Renal pelvis (tissue), 4 donors: Measurements from ENCODE around the gene SLC29A2. TPM values are rescaled to one million over a fixed set of nuclear protein-coding genes. Genes with fewer than 3 reads are reported as not detected.
"Not testable (repeated sequence)": the region's sequence is repeated elsewhere in the genome, so short reads cannot be mapped to it uniquely, and the experiment has no call there.

Experiments
- DNase-seq: peaks from one replicate; pipeline ENCODE4 v3.0.0-alpha.2; 2013
- polyA plus RNA-seq, 3 donors: library from polyadenylated mRNA; unstranded; fragments of 120-200 nt; gene quantifications; one replicate each; pipeline ENCODE4 v1.2.1, GENCODE V29; 2013; ENCODE audit not compliant: insufficient read length in 3 of 3

SLC29A2 gene
- polyA plus RNA-seq, 3 donors, result 22.9 to 27.8 (median 26.7) TPM

DNA sequence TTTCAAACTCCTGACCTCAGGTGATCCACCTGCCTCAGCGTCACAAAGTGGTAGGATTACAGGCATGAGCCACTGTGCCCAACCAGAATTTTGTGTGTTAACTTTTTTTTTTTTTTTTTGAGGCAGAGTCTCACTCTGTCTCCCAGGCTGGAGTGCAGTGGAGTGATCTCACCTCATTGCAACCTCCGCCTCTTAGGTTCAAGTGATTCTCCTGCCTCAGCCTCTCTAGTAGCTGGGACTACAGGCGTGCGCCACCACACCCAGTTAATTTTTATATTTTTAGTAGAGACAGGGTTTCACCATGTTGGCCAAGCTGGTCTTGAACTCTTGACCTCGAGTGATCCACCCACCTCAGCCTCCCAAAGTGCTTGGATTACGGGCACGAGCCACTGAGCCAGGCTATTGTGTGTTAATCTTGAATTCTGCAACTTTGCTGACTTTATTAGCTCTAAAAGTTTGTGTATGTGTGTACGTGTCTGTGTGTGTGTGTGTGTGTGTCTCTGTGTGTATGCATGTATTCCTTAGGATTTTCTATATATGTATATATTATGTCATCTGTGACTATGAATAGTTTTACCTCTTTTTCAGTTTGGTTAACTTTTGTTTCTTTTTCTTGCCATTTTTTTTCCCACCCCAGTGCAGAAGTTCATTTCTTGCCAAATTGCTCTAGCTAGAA, 20.9 kb downstream of the SLC29A2 start:
- DNase-seq, result not testable (repeated sequence)

DNA sequence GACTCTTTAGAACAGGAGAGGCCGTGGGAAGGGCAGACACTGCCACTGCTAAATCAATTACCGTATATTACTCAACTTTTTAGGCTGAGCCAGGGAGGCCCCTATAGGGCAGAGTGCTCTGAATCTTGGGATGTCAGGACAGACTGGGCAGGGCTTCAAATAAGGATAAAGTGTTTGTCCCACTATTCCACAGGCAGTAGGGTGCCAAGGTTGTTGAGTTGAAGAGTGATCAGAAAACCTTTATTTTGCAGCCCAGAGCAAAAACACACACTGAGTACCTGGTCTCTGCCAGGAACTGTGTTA, 22.5 kb downstream of the SLC29A2 start:
- DNase-seq, result no peak

DNA sequence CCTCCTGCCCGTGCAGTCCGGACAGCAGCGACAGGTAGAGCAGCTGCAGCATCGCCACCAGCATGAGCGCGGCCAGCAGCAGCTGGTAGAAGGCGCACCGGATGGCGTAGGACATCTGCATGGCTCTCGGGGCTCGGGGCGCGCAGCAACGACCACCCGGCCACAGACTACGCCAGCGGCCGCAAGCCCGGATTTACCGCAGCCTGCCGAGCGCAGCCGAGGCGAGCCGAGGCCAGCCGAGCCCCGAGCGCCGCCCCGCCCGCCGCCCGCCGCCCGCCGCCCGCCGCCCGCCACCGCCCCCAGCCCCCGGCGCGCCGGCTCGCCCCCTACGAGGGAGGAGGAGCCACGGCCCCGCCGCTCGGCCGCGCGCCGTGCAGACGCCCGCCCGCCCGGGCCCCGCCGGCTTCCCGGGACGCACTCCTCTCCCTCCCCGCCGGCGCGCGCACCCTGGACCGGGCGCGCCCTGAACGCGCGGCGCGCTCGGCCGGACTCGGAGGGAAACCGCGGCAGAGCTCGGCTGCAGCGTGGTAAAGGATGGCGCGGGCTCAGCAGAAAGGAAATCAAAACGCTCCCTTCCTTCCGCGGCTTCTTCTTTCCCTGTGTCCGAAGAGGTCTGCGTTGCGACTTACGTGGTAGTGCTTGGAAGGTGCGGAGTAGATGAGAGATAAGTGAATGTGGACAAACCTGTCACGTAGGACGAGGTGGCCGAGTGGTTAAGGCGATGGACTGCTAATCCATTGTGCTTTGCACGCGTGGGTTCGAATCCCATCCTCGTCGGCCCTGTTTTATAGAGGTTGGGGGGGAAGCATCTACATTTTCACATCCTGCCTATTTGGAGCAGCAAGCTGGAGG, 23.9 kb downstream of the SLC29A2 start, which contains the start of gene B4GAT1:
B4GAT1 (minus strand) TSS at position 205 of the 852 bp plus-strand sequence; CDS start at position 121, 84 bp downstream.
- peak; percentile 92 for DNase-seq

DNA sequence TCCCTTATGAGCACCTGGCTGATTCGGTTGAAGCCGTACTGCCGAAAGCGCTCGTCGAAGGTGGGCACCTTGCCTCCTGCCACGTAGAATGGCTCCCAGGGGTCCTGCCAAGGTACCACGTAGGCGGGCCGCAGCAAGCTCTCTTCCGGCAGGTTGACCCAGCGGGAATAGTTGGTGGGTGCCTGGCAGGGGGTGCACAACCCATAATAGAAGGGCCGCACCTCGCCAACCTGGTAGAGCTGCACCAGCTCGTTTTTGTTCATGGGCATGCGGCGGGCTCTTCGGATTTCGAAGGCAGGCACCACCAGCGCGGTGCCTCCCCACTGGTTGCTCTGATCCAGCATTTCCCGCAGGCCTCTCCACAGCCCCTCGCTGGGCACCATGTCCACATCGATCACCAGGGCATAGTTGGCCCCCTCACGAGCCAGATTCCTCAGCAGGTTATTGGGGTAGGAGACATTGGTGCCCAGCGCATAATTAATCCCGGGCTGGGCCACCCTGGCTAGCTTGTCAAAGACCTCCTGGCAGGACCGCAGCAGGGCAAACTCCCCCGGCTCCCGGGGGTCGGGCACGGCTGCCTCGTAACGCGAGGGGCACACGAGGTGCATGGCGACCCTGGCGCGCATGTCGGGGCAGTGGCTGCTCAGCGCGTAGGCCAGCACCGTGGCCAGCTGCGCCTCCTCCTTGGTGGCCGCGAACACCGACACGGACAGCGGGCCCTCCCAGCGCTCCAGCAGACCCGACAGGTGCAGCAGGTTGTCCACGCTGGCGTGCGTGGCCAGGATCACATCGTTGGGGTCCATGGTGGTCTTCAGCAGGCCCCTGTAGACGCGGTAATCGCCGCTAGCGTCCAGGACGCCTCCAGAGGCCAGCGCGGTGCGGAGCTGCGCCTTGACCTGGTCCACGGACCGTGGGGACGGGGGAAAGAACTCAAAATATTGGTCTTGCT, 24.8 kb downstream of the SLC29A2 start:
- DNase-seq, result no peak

DNA sequence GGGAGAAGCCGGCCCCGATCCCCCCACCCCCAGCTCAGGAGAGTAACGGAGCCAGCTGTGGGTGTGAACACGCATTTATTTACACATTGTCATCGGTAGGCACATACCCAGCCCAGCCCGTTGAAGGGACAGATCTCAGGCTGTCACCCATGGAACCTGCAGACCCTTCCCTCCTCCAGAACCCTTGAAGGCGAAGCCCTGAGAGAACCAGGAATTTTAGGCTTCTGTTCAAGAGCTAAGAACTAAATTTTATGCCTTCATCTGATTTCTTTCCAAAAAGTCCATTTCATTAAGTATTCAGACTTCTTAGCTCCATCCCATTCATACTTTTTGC, 26.3 kb downstream of the SLC29A2 start:
- no peak for DNase-seq

DNA sequence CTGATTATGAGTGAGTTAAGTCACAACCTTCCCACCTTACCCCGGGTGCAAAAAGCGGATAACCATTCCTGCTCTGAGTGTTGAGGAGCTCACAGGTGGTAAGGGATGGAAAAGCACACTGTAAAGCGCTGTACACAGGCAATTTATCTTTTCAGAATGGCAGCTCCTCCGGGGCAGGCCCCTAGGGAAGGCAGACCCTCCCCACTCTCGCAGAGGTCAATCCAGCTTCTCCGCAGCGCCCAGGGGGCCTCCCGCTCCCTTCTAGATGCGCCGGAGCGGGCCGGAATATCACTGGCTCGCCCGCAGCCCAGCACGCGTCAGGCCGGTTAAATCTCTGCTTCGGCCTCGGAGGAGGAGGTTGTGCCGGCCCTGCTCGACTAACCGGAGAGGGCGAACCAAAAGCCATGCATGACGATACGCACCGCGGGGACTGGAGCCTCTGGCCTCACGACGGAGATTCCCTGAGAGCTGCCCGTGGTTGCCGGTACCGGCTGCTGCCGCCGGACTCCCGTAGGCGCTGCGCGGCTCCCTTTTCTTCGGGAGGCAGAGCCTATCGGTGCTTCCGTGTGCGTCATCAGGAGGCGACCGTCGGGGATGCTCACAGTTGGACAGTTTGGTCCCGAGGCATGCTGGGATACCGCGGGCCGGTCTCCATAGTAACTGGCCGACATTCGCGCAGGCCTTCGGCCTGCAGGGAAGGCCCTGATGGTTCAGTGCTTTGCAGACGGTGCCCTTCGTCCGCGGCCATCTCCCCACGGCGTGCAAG, 26.8 kb downstream of the SLC29A2 start, which contains the start of gene BRMS1:
BRMS1 (minus strand) TSS at position 555 of the 766 bp plus-strand sequence. CDS start 2,870 bp downstream, outside the sequence.
- DNase-seq, result peak; percentile 97

DNA sequence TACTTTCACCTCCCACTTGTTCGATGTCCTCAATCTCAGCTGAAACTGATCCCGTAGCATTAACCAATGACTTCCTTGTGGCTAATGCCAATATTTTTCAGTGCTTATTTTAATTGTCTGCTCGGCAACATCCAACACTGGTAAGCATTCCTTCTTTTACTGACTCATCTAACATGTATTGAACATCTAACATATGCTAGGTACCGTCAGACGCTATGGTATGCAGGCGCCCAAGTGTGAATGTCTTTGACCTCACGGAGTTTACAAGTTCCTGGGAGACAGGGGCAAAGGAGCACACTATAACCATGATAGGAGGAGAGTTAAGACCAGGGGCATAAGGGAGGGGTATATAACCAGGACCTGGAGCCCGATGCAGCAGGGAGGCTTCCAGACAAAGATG, 28.4 kb downstream of the SLC29A2 start:
- no peak for DNase-seq

DNA sequence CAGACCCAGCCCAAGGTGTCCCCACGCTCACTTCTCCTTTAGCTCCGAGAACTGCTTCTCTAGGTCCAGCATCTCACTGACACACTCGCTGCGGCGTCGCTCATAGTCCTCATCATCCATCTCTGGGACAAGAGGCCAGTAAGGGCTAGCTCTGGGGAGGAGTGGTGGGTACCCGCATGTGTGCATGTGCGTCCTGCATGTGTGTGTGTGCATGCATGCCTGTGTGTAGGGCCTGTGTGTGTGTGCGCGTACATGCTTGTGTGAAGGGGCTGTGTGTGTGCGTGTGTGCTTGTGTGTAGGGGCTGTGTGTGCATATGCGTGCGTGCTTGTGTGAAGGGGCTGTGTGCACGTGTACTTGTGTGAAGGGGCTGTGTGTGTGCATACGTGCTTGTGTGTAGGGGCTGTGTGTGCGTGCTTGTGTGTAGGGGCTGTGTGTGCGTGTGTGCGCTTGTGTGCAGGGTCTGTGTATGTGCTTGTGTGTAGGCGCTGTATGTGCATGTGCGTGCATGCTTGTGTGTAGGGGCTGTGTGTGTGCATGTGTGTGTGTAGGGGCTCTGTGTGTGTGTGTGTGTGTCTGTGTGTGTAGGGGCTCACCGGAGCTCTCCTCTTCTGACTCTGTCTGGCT, 29.9 kb downstream of the SLC29A2 start:
- DNase-seq, result no peak

DNA sequence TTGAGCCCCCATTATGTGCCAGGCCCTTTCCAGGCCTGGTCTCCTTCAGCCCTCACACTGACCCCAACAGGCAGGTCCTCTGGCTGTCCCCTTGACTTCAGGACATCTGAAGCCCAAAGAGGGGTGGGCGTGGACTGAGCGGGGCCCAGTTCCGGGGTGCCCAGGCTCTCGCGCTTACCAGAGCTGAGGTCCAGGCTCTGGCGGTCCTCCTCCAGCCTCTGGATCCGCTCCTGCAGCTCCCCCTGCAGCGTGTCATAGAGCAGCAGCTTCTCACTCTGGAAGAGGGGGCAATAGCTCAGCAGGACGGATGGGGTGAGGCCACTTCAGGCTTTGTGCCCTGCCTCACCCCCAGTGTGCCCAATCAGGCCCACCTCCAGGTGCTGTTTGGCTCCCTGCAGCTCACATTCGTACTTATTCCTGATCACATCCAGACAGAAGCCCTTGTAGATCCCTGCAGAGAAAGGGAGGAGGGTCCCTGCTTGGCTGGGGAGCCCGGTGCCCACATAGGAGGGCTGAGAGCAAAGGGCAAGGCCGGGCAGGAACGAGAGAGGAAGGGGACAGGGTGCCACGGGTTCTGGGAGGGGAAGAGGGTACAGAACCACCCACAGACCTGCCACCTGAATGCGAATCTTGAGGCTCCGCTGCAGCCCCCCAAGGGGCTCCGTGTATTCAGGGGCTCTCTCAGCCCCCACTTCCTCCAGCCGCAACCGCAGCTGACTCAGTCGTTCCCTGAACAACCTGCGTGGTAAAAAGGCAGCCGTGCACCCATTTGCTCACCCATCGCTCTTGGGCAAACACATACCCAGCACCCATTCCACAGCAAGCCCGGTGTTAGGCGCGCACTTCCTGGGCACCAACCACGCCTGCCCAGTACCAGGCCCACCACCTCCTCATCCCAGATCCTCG, 30.7 kb downstream of the SLC29A2 start:
- DNase-seq, result no peak

DNA sequence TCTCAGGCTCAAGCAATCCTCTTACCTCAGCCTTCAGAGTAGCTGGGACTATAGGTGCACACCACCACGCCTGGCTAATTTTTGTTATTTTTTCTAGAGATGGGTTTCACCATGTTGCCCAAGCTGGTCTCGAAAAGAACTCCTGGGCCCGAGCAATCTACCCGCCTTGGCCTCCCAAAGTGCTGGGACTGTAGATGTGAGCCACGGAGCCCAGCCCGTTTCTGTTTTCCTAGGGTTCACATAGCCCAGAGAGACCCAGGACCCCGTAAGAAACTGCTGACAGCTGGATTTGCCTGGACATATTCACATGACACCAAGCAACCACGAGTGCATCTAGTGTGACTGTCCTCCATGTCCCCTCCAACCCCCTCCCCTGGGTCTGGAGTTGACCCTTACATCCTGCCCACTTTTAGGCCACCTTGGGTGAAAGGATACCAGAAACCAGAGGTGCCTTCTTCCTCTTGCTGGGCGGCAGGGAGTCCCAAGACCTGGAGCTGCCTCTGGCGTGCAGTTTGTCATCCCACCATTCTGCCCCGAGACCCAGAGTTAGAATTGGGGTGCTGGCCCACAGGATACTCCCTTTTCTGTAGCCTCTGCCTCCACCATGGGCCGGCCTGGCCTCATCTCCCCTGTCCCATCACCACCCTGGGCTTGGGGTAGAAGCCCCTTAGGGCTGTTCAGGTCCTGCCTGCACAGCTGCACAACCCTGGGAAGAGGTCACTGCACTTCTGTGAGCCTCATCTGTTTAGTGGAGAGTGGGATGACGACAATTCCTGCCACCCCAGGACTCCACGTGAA, 31.7 kb downstream of the SLC29A2 start:
- no peak for DNase-seq

DNA sequence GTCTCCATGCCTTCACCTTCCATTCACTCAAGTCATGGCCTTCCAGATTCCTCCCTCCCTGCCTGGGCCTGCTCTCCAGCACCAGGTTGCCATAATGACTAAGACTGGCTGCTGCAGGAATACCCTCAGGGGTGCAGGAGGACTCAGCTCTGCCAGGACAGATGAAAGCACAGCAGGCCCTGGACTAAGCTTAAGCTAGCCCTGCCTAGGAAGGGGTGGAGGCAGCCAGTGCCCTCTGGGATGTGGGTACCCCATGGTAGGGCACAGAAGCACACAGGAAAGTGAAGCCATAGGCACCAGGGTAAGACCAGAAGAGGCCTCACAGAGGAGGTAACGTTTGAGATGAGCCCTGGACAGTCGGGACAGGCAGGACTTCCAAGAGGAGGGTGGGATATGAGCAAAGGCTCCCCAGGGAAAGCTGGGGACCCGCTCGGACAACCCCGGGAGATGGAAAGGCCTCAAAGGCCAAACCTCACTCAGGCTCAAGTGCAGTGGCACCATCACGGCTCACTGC, 32.3 kb downstream of the SLC29A2 start:
- DNase-seq, result no peak

DNA sequence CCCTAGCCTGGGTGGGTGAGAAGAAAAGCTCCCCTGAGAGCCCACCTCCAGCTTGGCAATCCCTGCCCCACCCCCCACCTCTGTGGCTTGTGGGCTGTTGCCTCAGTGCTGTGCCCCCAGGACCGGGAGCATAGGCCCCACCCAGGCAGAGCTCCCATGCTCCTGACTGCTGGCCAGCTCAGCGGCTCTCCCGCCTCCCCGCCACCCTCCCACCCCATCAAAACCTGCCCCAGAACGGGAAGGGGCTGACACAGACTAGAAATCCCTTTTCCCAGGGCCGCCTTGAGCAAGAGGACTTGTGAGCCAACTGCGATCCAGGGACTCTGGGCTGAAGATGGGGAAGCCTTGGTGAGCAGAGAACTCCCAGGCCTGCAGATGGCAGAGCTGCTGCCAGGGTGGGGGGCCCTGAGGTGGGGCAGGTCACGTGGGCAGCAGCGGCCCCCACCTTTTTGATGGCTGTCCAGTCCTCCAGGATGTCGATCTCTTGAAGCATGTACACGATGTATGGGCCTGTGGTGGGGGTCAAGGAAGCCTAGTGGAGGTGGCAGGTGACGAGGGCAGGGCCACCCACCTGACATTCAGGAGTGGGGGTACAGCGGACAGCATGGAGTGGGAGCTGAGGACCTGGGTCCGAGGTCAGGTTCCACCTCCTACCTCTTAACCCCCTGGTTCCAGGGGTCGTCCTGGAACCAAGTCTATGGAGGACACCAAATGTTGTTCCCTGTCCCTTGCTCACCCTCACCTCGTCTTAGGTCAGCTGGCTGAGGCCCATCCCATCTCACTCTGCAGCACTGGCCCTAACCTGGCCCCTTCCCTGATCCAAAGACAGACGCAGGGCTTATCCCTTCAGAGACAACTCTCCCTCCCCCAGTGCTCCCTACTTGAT, 33.0 kb downstream of the SLC29A2 start:
- DNase-seq, result no peak

DNA sequence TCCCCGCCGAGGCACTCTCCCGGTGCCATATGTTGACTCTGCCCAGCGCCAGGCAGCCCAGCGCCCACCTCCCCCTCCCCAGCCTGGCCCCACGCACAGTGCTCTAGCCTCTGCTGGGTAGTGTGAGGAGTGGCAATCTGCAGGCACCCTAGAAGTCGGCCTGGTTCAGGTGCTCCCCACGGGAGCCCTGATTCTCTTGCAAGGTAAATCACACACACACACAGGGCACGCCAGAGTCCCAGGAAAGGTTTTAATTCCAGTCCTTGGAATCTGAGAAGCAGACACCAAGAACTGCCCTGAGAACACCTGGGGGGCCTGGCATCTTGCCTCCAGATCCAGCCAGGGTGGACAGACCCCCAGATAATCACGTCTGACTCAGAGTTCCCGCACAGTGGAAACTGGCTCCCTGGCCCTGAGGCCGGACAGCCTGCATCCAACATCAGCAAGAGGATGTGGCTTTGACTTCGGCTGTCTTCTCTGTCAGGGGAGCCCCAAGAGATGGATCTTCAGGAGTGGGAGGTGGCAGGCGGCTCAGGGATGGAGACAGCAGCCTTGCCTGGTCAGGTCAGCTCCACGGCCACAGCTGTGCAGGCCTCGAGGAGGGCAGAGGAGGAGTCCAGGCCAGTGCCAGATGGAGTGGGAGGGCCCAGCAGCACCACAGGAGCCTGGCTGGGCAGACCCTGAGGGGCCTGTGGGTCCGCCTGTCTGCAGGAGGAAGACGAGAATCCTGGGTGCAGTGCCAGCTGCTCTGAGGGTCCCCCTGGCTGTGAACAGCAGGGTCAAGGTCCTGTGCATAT, 34.3 kb downstream of the SLC29A2 start:
- DNase-seq, result no peak

DNA sequence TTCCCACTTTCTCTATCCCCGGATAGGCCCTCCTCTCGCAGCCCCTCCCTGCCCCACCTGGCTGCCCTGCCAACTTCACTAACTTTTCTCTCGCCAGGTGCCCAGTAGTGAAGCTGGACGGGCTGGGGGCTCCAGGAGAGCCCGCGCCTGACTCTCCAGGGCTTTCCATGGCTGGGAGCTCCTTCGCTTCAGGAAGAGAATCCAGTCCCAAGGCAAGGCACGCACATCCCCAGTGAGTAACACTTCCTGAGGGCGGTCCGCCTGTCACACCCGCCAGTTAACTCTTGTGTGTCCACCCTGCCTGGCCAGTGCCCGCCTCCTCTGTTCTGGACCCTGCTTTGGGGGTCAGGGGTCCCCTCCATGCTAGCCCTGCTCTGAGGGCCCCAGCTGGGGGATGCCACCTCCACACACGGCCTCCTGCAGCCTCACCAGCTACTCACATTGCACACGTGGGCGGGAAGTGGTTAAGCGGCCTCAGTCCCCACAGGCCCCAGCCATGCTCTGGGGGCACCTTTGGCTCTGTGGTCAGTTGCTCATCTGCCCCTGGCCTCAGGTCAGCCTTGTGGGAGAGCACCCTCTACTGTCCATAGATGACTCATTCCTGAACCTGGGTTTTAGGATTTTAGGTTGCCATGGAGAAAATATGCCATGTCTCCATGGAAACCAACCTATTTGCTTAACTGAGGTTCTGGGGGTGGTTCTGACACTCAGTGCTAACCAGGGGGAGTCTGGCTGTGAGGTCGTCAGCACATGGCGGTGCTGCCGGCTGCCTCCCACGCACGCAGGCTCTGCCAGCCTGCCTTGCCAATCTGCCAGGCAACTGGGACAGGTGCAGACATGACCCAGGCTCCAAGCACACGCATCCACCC, 35.1 kb downstream of the SLC29A2 start, which contains the start of gene RIN1:
RIN1 (minus strand) TSS at position 201 of the 869 bp plus-strand sequence; CDS start at position 169, 32 bp downstream.
- DNase-seq, result peak; percentile 45

DNA sequence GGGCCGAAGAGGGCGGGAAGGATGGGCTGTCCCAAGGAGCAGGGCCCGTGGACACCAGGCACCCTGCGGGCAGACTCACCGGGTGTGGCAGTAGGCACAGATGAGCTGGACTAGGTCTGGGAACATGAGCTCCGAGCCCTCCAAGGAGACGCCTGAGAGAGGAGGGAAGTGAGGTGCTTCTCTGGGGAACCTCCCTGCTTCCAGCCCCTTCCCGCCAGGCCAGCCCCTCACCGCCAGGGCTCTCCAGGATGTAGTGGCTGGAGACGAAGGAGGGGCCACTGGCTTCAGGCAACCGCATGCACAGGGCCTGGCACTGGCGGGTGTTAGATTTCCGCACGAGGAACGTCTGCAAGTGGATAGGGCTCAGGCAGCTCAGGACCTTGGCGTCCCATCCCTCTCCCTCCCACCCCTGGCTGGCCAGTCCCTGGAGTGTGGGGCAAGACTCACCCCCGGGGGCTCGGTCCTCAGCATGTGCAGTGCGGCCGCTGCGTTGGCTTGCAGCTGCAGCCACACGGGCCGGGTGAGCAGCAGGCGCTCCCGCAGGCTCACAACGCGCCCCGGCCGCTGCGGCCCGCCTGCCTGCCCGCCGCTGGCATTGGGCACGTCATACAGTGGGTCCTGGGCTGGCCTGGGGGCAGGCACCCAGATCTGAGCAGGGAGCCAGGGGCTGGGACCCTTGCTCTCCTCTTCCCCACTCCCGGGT, 35.9 kb downstream of the SLC29A2 start:
- DNase-seq, result no peak
